Measurements from ENCODE around the gene PLA1A.

Gene PLA1A

DNA sequence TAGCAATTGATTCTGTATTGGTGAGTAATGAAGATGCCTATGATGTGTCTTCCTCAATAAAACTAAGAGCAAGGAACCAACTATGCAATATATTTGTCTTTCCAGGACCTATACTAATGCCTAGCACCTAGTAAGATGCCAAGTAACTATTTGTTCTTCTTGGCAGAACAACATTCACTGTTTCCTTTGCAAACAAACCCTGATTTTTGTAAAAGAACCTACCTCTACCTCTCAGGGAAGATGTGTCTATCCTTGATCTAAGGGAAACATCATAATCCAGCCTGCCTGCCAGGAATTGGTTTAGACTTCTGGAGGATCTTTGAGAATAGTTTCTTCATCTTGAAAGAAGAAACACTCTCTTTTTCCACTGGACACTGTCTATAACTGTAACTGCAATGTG, 22.2 kb upstream of the PLA1A start (continued):
- TF ChIP-seq, protein P1, sequence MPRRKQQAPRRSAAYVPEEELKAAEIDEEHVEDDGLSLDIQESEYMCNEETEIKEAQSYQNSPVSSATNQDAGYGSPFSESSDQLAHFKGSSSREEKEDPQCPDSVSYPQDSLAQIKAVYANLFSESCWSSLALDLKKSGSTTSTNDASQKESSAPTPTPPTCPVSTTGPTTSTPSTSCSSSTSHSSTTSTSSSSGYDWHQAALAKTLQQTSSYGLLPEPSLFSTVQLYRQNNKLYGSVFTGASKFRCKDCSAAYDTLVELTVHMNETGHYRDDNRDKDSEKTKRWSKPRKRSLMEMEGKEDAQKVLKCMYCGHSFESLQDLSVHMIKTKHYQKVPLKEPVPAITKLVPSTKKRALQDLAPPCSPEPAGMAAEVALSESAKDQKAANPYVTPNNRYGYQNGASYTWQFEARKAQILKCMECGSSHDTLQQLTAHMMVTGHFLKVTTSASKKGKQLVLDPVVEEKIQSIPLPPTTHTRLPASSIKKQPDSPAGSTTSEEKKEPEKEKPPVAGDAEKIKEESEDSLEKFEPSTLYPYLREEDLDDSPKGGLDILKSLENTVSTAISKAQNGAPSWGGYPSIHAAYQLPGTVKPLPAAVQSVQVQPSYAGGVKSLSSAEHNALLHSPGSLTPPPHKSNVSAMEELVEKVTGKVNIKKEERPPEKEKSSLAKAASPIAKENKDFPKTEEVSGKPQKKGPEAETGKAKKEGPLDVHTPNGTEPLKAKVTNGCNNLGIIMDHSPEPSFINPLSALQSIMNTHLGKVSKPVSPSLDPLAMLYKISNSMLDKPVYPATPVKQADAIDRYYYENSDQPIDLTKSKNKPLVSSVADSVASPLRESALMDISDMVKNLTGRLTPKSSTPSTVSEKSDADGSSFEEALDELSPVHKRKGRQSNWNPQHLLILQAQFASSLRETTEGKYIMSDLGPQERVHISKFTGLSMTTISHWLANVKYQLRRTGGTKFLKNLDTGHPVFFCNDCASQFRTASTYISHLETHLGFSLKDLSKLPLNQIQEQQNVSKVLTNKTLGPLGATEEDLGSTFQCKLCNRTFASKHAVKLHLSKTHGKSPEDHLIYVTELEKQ (tag by site-specific recombination; IDR thresholded peaks at IDR 0.05; ENCODE audit: borderline replicate concordance): no peak

DNA sequence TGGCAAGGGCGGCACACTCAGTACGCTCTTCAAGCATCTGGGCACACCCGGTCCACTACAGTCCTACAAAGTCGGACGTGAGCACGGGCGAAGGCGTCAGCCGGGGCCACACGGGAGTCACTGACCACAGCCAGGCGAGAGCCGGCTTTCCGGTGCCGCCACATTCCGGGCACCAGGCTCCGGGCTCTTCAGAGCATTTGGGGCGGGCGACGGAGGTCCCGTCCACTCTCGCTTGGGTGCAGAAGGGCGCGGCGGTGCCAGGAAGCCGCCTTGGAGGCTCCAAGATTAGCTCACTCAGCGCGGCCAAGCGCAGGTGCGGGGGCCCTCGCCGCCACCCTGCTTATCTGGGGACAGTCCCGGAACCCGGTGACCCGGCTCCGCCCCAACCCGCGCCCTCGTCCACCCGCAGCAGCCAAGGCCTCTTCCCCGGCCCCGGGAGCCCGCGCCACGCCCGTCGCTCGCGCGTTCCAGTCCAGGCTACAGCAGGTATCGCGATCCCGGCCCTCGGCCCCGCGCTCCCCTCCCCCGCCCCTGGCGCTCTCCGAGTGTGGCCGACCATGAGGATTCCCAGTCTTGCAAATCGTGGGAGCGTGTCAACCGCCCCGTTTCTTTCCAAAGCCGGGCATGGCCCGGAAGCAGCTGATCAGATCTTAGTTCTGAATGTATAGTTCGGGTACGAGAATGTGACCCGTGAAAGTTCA, 18.2 kb upstream of the PLA1A start, which contains the start of gene ADPRH:
Gene ADPRH, plus strand, starts transcription at position 127 of the 701 bp plus-strand sequence. CDS start 2,678 bp downstream, outside the sequence.
- Histone ChIP-seq H3K4me1 (ENCODE audit: control insufficient read depth, insufficient read depth, low read length) (no peaks in the 10 kb centered on the region), H3K27ac (ENCODE audit: extremely low read depth, low read depth, low read length) (0 out of 2 replicates have a peak within 1 kb of the TSS, but pooled peaks have one; percentile 9), H3K9me3 (ENCODE audit: control insufficient read depth, insufficient read depth, low read depth, low read length) (no peaks in the 10 kb centered on the region), H3K4me3 (ENCODE audit: low read depth, low read length) (peak within 1 kb of the TSS; percentile 32), H3K36me3 (ENCODE audit: control insufficient read depth in 2 of 2, insufficient read depth in 1 of 2, low read length in 2 of 2) (no peaks in the 10 kb centered on the region)
- ChIA-PET POLR2A (no interaction called here), CTCF (interaction anchor here (0.6 to 0.7 kb wide), 2 partner anchors 12 to 695 kb away, joined by 3 read pairs; no protein-coding TSS in a partner anchor)
- TF ChIP-seq SCRT2 (tag by site-specific recombination; IDR thresholded peaks at IDR 0.05): no peak
- TF ChIP-seq GFI1B (tag by site-specific recombination; IDR thresholded peaks at IDR 0.05): no peak
- no peak for TF ChIP-seq ZNF501 (tag by site-specific recombination; IDR thresholded peaks at IDR 0.05)
- no peak for TF ChIP-seq ZNF366 (tag by site-specific recombination; conservative IDR thresholded peaks at IDR 0.05)
- no peak for TF ChIP-seq ZNF664 (tag by site-specific recombination; IDR thresholded peaks at IDR 0.05)
- no peak for TF ChIP-seq ZNF776 (tag by site-specific recombination; IDR thresholded peaks at IDR 0.05; ENCODE audit: borderline replicate concordance)
- TF ChIP-seq SETDB1 (IDR thresholded peaks at IDR 0.05; ENCODE audit: insufficient read length, low read length): no peak
- no peak for TF ChIP-seq ZNF157 (tag by site-specific recombination; IDR thresholded peaks at IDR 0.05)
- TF ChIP-seq ZNF350 (tag by site-specific recombination; IDR thresholded peaks at IDR 0.05): no peak
- no peak for TF ChIP-seq ZBTB48 (tag by site-specific recombination; IDR thresholded peaks at IDR 0.05)
- no peak for TF ChIP-seq IKZF3 (tag by site-specific recombination; IDR thresholded peaks at IDR 0.05)
- TF ChIP-seq ZNF677 (tag by site-specific recombination; IDR thresholded peaks at IDR 0.05): no peak
- no peak for TF ChIP-seq ZNF324 (tag by site-specific recombination; IDR thresholded peaks at IDR 0.05)
- TF ChIP-seq, protein P2, sequence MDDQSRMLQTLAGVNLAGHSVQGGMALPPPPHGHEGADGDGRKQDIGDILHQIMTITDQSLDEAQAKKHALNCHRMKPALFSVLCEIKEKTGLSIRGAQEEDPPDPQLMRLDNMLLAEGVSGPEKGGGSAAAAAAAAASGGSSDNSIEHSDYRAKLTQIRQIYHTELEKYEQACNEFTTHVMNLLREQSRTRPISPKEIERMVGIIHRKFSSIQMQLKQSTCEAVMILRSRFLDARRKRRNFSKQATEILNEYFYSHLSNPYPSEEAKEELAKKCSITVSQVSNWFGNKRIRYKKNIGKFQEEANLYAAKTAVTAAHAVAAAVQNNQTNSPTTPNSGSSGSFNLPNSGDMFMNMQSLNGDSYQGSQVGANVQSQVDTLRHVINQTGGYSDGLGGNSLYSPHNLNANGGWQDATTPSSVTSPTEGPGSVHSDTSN (CRISPR knock-in tag; IDR thresholded peaks at IDR 0.05): no peak
- no peak for TF ChIP-seq ZSCAN23 (tag by site-specific recombination; IDR thresholded peaks at IDR 0.05)
- TF ChIP-seq ZNF24 (tag by site-specific recombination; IDR thresholded peaks at IDR 0.05): no peak
- no peak for TF ChIP-seq BCL11A (tag by site-specific recombination; IDR thresholded peaks at IDR 0.05; ENCODE audit: low read depth)
- TF ChIP-seq RBAK (tag by site-specific recombination; IDR thresholded peaks at IDR 0.05): no peak
